Mammary epithelial cell (primary cell): ENCODE data around the gene NTNG1.

ENCODE experiments used
- EZH2 ChIP-seq: IDR thresholded peaks from 2 replicates; pipeline ENCODE4 v1.6.1; 2012; ENCODE audit warnings: low read length, inconsistent platforms, borderline replicate concordance
- TF ChIP-seq, protein P1 (sequence below), 2 donors: IDR thresholded peaks in 1 of 2; conservative IDR thresholded peaks in 1 of 2; 2 replicates each; pipeline ENCODE4 v1.5.1; 2011 to 2012; ENCODE audit warnings: inconsistent platforms in 2 of 2, low read length in 2 of 2, mild to moderate bottlenecking in 2 of 2, control low read depth in 1 of 2, low read depth in 1 of 2; ENCODE audit not compliant: insufficient read depth in 1 of 2; ENCODE audit errors: extremely low read depth in 1 of 2

DNA sequence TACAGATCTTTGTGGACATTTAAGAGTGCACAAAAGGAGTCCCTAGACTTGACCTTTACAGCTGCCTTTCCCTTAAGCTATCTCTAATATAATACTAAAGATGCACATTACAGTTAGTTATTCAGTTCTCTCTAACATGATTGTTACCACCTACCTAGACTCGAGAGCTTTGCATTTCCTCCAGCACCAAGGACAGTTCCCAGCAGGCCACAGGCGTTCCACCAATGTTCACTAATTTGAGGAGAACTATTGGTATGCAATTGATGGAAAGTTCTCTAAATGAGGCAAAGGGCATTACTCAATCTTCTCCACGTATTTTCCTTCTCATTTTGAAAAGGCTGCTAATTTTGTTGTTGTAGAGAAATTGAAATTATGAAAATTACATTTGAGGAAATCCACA lies 5.4 kb upstream of the NTNG1 start:
- TF ChIP-seq, protein P1, sequence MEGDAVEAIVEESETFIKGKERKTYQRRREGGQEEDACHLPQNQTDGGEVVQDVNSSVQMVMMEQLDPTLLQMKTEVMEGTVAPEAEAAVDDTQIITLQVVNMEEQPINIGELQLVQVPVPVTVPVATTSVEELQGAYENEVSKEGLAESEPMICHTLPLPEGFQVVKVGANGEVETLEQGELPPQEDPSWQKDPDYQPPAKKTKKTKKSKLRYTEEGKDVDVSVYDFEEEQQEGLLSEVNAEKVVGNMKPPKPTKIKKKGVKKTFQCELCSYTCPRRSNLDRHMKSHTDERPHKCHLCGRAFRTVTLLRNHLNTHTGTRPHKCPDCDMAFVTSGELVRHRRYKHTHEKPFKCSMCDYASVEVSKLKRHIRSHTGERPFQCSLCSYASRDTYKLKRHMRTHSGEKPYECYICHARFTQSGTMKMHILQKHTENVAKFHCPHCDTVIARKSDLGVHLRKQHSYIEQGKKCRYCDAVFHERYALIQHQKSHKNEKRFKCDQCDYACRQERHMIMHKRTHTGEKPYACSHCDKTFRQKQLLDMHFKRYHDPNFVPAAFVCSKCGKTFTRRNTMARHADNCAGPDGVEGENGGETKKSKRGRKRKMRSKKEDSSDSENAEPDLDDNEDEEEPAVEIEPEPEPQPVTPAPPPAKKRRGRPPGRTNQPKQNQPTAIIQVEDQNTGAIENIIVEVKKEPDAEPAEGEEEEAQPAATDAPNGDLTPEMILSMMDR (conservative IDR thresholded peaks at IDR 0.05 in 1 of 2, IDR thresholded peaks at IDR 0.05 in 1 of 2; ENCODE audit: extremely low read depth in 1 of 2, insufficient read depth in 1 of 2, low read depth in 1 of 2, low read length in 2 of 2) = no peak
- TF ChIP-seq EZH2 = no peak
